ENCODE data around the gene SHC3.

DNA sequence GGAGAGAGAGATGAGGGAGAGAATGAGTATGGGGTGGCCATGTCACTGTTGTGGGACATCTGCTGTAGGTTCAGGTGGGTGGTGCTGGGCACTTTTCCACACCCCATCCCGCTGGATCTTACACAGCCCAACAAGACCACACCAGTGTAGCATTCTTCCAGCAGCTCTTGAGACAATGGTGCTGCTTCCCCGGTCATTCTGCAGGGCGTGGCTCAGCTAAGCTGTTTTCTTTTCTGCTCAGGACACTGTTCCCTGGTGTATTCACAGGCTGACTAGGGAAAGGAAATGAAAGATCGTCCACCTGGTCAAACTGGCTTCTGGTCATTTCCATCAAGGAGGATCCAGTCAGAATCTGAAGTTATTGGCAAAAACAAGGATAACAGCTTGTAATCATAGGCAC, 111.8 kb downstream of the SHC3 start:
- TF ChIP-seq EP300 (IDR thresholded peaks at IDR 0.05; ENCODE audit: borderline replicate concordance) (no peak), YY1 (IDR thresholded peaks at IDR 0.05; ENCODE audit: low read depth) (no peak), TCF12 (IDR thresholded peaks at IDR 0.05; ENCODE audit: low read depth) (no peak), TAF1 (IDR thresholded peaks at IDR 0.05; ENCODE audit: low read depth) (no peak)

Measured in Ishikawa (cell line).